Transverse colon (tissue), 4 donors: ENCODE data around the gene SMAD3. TPM values are rescaled to one million over a fixed set of nuclear protein-coding genes. Genes with fewer than 3 reads are reported as not detected.
"Not testable (repeated sequence)": the region's sequence is repeated elsewhere in the genome, so short reads cannot be mapped to it uniquely, and the experiment has no call there.

Experiments used
- DNase-seq: peaks from one replicate; pipeline ENCODE4 v3.0.0-alpha.2; 2019
- H3K27ac ChIP-seq, 4 donors: fragments of 200-600 bp; sonication (generic); 2 replicates each; pipeline ENCODE4 v1.5.1; 2016 to 2018; ENCODE audit warnings: inconsistent platforms in 4 of 4
- H3K27me3 ChIP-seq: fragments of 200-600 bp; sonication (generic); 2 replicates; pipeline ENCODE4 v1.5.1; 2017; ENCODE audit warnings: inconsistent platforms
- H3K36me3 ChIP-seq, 4 donors: fragments of 200-600 bp; sonication (generic); 2 replicates each; pipeline ENCODE4 v1.5.1; 2017 to 2019; ENCODE audit warnings: inconsistent platforms in 4 of 4
- H3K4me1 ChIP-seq, 4 donors: fragments of 200-600 bp; sonication (generic); 2 replicates each; pipeline ENCODE4 v1.5.1; 2017 to 2020; ENCODE audit warnings: inconsistent platforms in 4 of 4
- H3K4me3 ChIP-seq, 4 donors: fragments of 200-600 bp; sonication (generic); 1 replicate in 1 of 4; 2 replicates in 3 of 4; pipeline versions ENCODE4 v1.5.1 to v1.6.1; 2017 to 2019; ENCODE audit warnings: inconsistent platforms in 4 of 4
- H3K9me3 ChIP-seq, 2 donors: fragments of 200-600 bp; sonication (generic); 2 replicates each; pipeline ENCODE4 v1.5.1; 2017 to 2019; ENCODE audit warnings: inconsistent platforms in 2 of 2
- CTCF ChIP-seq, 5 experiments: fragments of 200-600 bp in 3 of 5; fragments of 450-650 bp in 2 of 5; sonication (generic) in 3 of 5; IDR thresholded peaks; 1 replicate in 2 of 5; 2 replicates in 3 of 5; pipeline ENCODE4 v1.5.1; 2016 to 2017; ENCODE audit warnings: antibody characterized with exemption in 5 of 5, inconsistent platforms in 3 of 5, mild to moderate bottlenecking in 2 of 5, moderate library complexity in 1 of 5
- EP300 ChIP-seq: sonication (generic); formaldehyde crosslinking; IDR thresholded peaks from one replicate; pipeline ENCODE4 v1.6.1; 2017; ENCODE audit warnings: antibody characterized with exemption, low read depth
- POLR2A ChIP-seq: fragments of 450-650 bp; IDR thresholded peaks from one replicate; pipeline ENCODE4 v1.6.1; 2016; ENCODE audit warnings: antibody characterized with exemption, mild to moderate bottlenecking, moderate library complexity
- POLR2AphosphoS5 ChIP-seq, 3 donors: sonication (generic); formaldehyde crosslinking; IDR thresholded peaks; one replicate each; pipeline ENCODE4 v1.6.1; 2016; ENCODE audit warnings: antibody characterized with exemption in 3 of 3
- WGBS, 2 donors: methylation state at CpG; one replicate each; pipeline ENCODE4 v1.1.5; 2018; ENCODE audit warnings: low coverage in 1 of 2; 5-methylcytosine and 5-hydroxymethylcytosine counted together
- in situ Hi-C, 4 donors: fragments of 200-750 bp; cut with MboI; loops; one replicate each; pipeline versions ENCODE4 v1.15.0 to v1.15.1; 2017; ENCODE audit warnings: low sequenced_read_pairs in 3 of 4, low pct_ligation_motif_present in 1 of 4, low pct_unique_long_range_greater_than_20kb in 1 of 4
- intact Hi-C: fragments of 100-400 bp; cut with DNase I; formaldehyde crosslinking; loops from one replicate; pipeline ENCODE4 v1.15.1; 2023; ENCODE audit warnings: low total_unique reads
- total RNA-seq, 4 donors: library from RNA; depleted of rRNA; stranded (reverse); fragments of >200 nt; gene quantifications; one replicate each; pipeline ENCODE4 v1.1.0, GENCODE V29; 2016

Gene SMAD3
- total RNA-seq, 4 donors from 2014 or later: 30.9 to 65.1 (median 57.0) TPM

- Histone ChIP-seq H3K27ac (no peak overlapping the region), H3K9me3 (no peaks in the 10 kb centered on the region), H3K27me3 (no peaks in the 10 kb centered on the region), H3K4me1 (peaks cover 23 to 37% (median 29%) of the 10 kb centered on the region in 4 donors), H3K4me3 (no peak overlapping the region), H3K36me3 (no peaks in the 10 kb centered on the region)
- TF ChIP-seq EP300 (no peak), POLR2AphosphoS5 (IDR thresholded peaks at IDR 0.05) (no peak), CTCF (IDR thresholded peaks at IDR 0.05) (no peak), POLR2A (no peak)
- intact Hi-C loops (no loop called here), in situ Hi-C loops (no loop called here)
- 59% methylated on average over 1 of the region's 1 CpG; no CpG with 5 or more reads in 1 of the 2 donors for WGBS, 2 donors
- DNase-seq: no peak
Measured at GRCh38 chr15:67152429-67152828, 87.0 kb downstream of the SMAD3 start.

GRCh38 chr15:67153044-67153443, 87.6 kb downstream of the SMAD3 start:
- H3K9me3 ChIP-seq, DNase-seq, H3K27ac ChIP-seq, H3K4me3 ChIP-seq, intact Hi-C loops, H3K27me3 ChIP-seq, in situ Hi-C loops, H3K36me3 ChIP-seq: not testable (repeated sequence)
- H3K4me1 ChIP-seq: peaks cover 17 to 37% (median 25%) of the 10 kb centered on the region in 4 donors
- WGBS, 2 donors: 77% methylated on average over 6 of the region's 6 CpGs; no CpG with 5 or more reads in 1 of the 2 donors

GRCh38 chr15:67154249-67154648, 88.8 kb downstream of the SMAD3 start:
- Histone ChIP-seq H3K9me3 (no peaks in the 10 kb centered on the region), H3K27ac (no peak overlapping the region), H3K36me3 (no peaks in the 10 kb centered on the region), H3K4me1 (peaks cover 10 to 31% (median 18%) of the 10 kb centered on the region in 4 donors), H3K27me3 (no peaks in the 10 kb centered on the region), H3K4me3 (no peak overlapping the region)
- intact Hi-C loops (no loop called here), in situ Hi-C loops (no loop called here)
- no peak for DNase-seq
- TF ChIP-seq EP300 (no peak), POLR2AphosphoS5 (IDR thresholded peaks at IDR 0.05) (no peak), POLR2A (no peak), CTCF (IDR thresholded peaks at IDR 0.05) (no peak)

- Histone ChIP-seq H3K4me1 (peaks cover 2 to 18% (median 7%) of the 10 kb centered on the region in 4 donors), H3K4me3 (no peak overlapping the region), H3K36me3 (no peaks in the 10 kb centered on the region), H3K9me3 (no peaks in the 10 kb centered on the region), H3K27ac (no peak overlapping the region), H3K27me3 (no peaks in the 10 kb centered on the region)
- in situ Hi-C loops (no loop called here), intact Hi-C loops (no loop called here)
- DNase-seq: no peak
- WGBS, 2 donors: 97% methylated on average over 2 of the region's 2 CpGs; no CpG with 5 or more reads in 1 of the 2 donors
- no peak for TF ChIP-seq EP300
- no peak for TF ChIP-seq POLR2A
- TF ChIP-seq CTCF (IDR thresholded peaks at IDR 0.05): no peak
- no peak for TF ChIP-seq POLR2AphosphoS5 (IDR thresholded peaks at IDR 0.05)
Measured at GRCh38 chr15:67156426-67156825, 91.0 kb downstream of the SMAD3 start.

- no peak for DNase-seq
- intact Hi-C loops: no loop called here
- peaks cover 2 to 22% (median 11%) of the 10 kb centered on the region in 4 donors for H3K4me1 ChIP-seq
- no peaks in the 10 kb centered on the region for H3K27me3 ChIP-seq
- H3K4me3 ChIP-seq: no peak overlapping the region
- no peaks in the 10 kb centered on the region for H3K9me3 ChIP-seq
- TF ChIP-seq EP300: no peak
- TF ChIP-seq POLR2AphosphoS5 (IDR thresholded peaks at IDR 0.05): no peak
- TF ChIP-seq POLR2A: no peak
- TF ChIP-seq CTCF (IDR thresholded peaks at IDR 0.05): no peak
- no peaks in the 10 kb centered on the region for H3K36me3 ChIP-seq
- no peak overlapping the region for H3K27ac ChIP-seq
- 99 to 100% methylated on average over 3 of the region's 3 CpGs for WGBS, 2 donors
- in situ Hi-C loops: no loop called here
Measured at GRCh38 chr15:67156834-67157233, 91.4 kb downstream of the SMAD3 start.
